ENCODE results near the gene ZNF791. TPM values are rescaled to one million over a fixed set of nuclear protein-coding genes. Genes with fewer than 3 reads are reported as not detected.

ZNF791 gene
- total and polyA plus RNA-seq, 2 of the 13 experiments (the other 11 are each of a cell fraction or from before 2014, with no cell fraction given): 12.8 to 17.4 TPM

- TF ChIP-seq AHDC1 (CRISPR knock-in tag; IDR thresholded peaks at IDR 0.05; ENCODE audit: borderline replicate concordance): peak; percentile 28; the same call in 1 of the 2 replicates
- peak; percentile 81; the same call in 1 of the 2 replicates for TF ChIP-seq NFKB2 (CRISPR knock-in tag; IDR thresholded peaks at IDR 0.05; ENCODE audit: borderline replicate concordance)
- no peak; the same call in 1 of the 2 replicates for TF ChIP-seq ZNF274 (CRISPR knock-in tag; IDR thresholded peaks at IDR 0.05)
- TF ChIP-seq KLF9 (CRISPR knock-in tag; IDR thresholded peaks at IDR 0.05; ENCODE audit: low read depth): no peak
- no peak for TF ChIP-seq EEA1 (CRISPR knock-in tag; IDR thresholded peaks at IDR 0.05; ENCODE audit: borderline replicate concordance)
- TF ChIP-seq HINFP (CRISPR knock-in tag; IDR thresholded peaks at IDR 0.05; ENCODE audit: low read depth): peak; percentile 73; the same call in 1 of the 2 replicates
- TF ChIP-seq SALL1 (CRISPR knock-in tag; IDR thresholded peaks at IDR 0.05): no peak; the same call in none of the 2 replicates
- peak; percentile 94 for TF ChIP-seq ARID4A (CRISPR knock-in tag; IDR thresholded peaks at IDR 0.05; ENCODE audit: borderline replicate concordance)
- TF ChIP-seq SP2 (CRISPR knock-in tag; IDR thresholded peaks at IDR 0.05): 0 out of 2 replicates have a peak, but pooled peaks have one; percentile 62
- peak; percentile 30; the same call in 1 of the 2 replicates for TF ChIP-seq FOXO1 (CRISPR knock-in tag; IDR thresholded peaks at IDR 0.05)
- peak; percentile 82; the same call in 1 of the 2 replicates for TF ChIP-seq ZNF225 (CRISPR knock-in tag; IDR thresholded peaks at IDR 0.05)
- TF ChIP-seq SMAD1 (CRISPR knock-in tag; IDR thresholded peaks at IDR 0.05; ENCODE audit: borderline replicate concordance, low read depth): 0 out of 2 replicates have a peak, but pooled peaks have one; percentile 60
- TF ChIP-seq TERF1 (CRISPR knock-in tag; IDR thresholded peaks at IDR 0.05): peak; percentile 39; the same call in 1 of the 2 replicates
Observed at GRCh38 chr19:12681074-12681987, 70.6 kb downstream of the ZNF791 start, which contains the start of gene DHPS (continued).
